WTC11 (cell line): ENCODE data around the gene UCP3. TPM values are rescaled to one million over a fixed set of nuclear protein-coding genes. Genes with fewer than 3 reads are reported as not detected.

Experiments
- ATAC-seq: fragments of 200-7000 bp; cut with Tn5 transposase; 2 replicates; pipeline ENCODE4 v1.10.0; 2021; ENCODE audit warnings: mild to moderate bottlenecking, moderate library complexity
- CTCF ChIA-PET: fragments of 300-600 bp; sonication (Branson Sonifier 250); formaldehyde crosslinking; loops from one replicate; lab custom pipeline; 2021; ENCODE audit warnings: antibody characterized with exemption; lab: Charles Lee
- POLR2A ChIA-PET: fragments of 350-600 bp; sonication (Branson Sonifier 250); formaldehyde crosslinking; loops from one replicate; lab custom pipeline; 2021; ENCODE audit warnings: antibody characterized with exemption; lab: Charles Lee
- DNase-seq: peaks from one replicate; pipeline ENCODE4 v3.0.0; 2021; ENCODE audit warnings: low spot score
- H3K27ac Mint-ChIP-seq: 2 replicates; pipeline ENCODE4 v1.8.0; 2021; ENCODE audit warnings: mixed read lengths
- H3K27me3 Mint-ChIP-seq: 2 replicates; pipeline ENCODE4 v1.8.0; 2021; ENCODE audit warnings: low read depth, mild to moderate bottlenecking, moderate library complexity, mixed read lengths
- H3K36me3 Mint-ChIP-seq: 2 replicates; pipeline ENCODE4 v1.8.0; 2021; ENCODE audit warnings: mixed read lengths
- H3K4me1 Mint-ChIP-seq: 2 replicates; pipeline ENCODE4 v1.8.0; 2022; ENCODE audit warnings: mixed read lengths
- H3K4me3 Mint-ChIP-seq: 2 replicates; pipeline ENCODE4 v1.8.0; 2021; ENCODE audit warnings: mild to moderate bottlenecking, moderate library complexity, mixed read lengths
- H3K9me3 Mint-ChIP-seq: 2 replicates; pipeline ENCODE4 v1.8.0; 2021; ENCODE audit warnings: mixed read lengths
- AFF4 ChIP-seq: sonication (generic); formaldehyde crosslinking; IDR thresholded peaks from 2 replicates; pipeline ENCODE4 v1.8.1; 2023; ENCODE audit warnings: mild to moderate bottlenecking, missing genetic modification reagents, borderline replicate concordance
- ATF3 ChIP-seq: sonication (generic); formaldehyde crosslinking; conservative IDR thresholded peaks from 2 replicates; pipeline ENCODE4 v1.8.1; 2022; ENCODE audit warnings: mild to moderate bottlenecking, missing genetic modification reagents
- ATF6 ChIP-seq: sonication (generic); formaldehyde crosslinking; IDR thresholded peaks from 2 replicates; pipeline ENCODE4 v1.8.1; 2023; ENCODE audit warnings: mild to moderate bottlenecking, missing genetic modification reagents
- CDX4 ChIP-seq: fragments of 250-450 bp; sonication (Bioruptor Pico); IDR thresholded peaks from 2 replicates; pipeline ENCODE4 v1.9.0; 2021; ENCODE audit warnings: moderate library complexity, mild to moderate bottlenecking, inconsistent platforms, borderline replicate concordance
- CREB1 ChIP-seq: sonication (generic); formaldehyde crosslinking; IDR thresholded peaks from 2 replicates; pipeline ENCODE4 v1.8.0; 2023; ENCODE audit warnings: mild to moderate bottlenecking, missing genetic modification reagents
- E2F5 ChIP-seq: sonication (generic); formaldehyde crosslinking; IDR thresholded peaks from 2 replicates; pipeline ENCODE4 v1.8.1; 2022; ENCODE audit warnings: mild to moderate bottlenecking, moderate library complexity, missing genetic modification reagents
- ELF4 ChIP-seq: sonication (generic); formaldehyde crosslinking; IDR thresholded peaks from 2 replicates; pipeline ENCODE4 v1.8.1; 2022; ENCODE audit warnings: low read depth, mild to moderate bottlenecking, moderate library complexity, missing genetic modification reagents
- ETV6 ChIP-seq: sonication (generic); formaldehyde crosslinking; IDR thresholded peaks from 2 replicates; pipeline ENCODE4 v1.8.1; 2022; ENCODE audit warnings: mild to moderate bottlenecking, missing genetic modification reagents
- FOXP4 ChIP-seq: sonication (generic); formaldehyde crosslinking; IDR thresholded peaks from 2 replicates; pipeline ENCODE4 v1.8.0; 2022; ENCODE audit warnings: mild to moderate bottlenecking, missing genetic modification reagents
- GRHL2 ChIP-seq: fragments of 250-450 bp; sonication (Bioruptor Pico); IDR thresholded peaks from 2 replicates; pipeline ENCODE4 v1.8.0; 2022; ENCODE audit warnings: mild to moderate bottlenecking, moderate library complexity; ENCODE audit not compliant: insufficient replicate concordance, severe bottlenecking
- HMGXB4 ChIP-seq: sonication (generic); formaldehyde crosslinking; IDR thresholded peaks from 2 replicates; pipeline ENCODE4 v1.8.1; 2023; ENCODE audit warnings: mild to moderate bottlenecking, moderate library complexity, missing genetic modification reagents
- IRF1 ChIP-seq: sonication (generic); formaldehyde crosslinking; IDR thresholded peaks from 2 replicates; pipeline ENCODE4 v1.8.0; 2023; ENCODE audit warnings: missing genetic modification reagents
- IRF2 ChIP-seq: sonication (generic); formaldehyde crosslinking; IDR thresholded peaks from 2 replicates; pipeline ENCODE4 v1.8.0; 2022; ENCODE audit warnings: low read depth, missing genetic modification reagents, borderline replicate concordance
- JAZF1 ChIP-seq: fragments of 250-450 bp; sonication (Bioruptor Pico); IDR thresholded peaks from 2 replicates; pipeline ENCODE4 v1.9.0; 2021; ENCODE audit warnings: moderate library complexity, mild to moderate bottlenecking, inconsistent platforms
- KAT7 ChIP-seq: sonication (generic); formaldehyde crosslinking; IDR thresholded peaks from 2 replicates; pipeline ENCODE4 v1.8.1; 2023; ENCODE audit warnings: missing genetic modification reagents, mild to moderate bottlenecking, borderline replicate concordance
- NFE2L1 ChIP-seq: sonication (generic); formaldehyde crosslinking; IDR thresholded peaks from 2 replicates; pipeline ENCODE4 v1.8.1; 2023; ENCODE audit warnings: missing genetic modification reagents
- RELA ChIP-seq: sonication (generic); formaldehyde crosslinking; IDR thresholded peaks from 2 replicates; pipeline ENCODE4 v1.8.1; 2022; ENCODE audit warnings: missing genetic modification reagents, mild to moderate bottlenecking, borderline replicate concordance
- SMAD3 ChIP-seq: sonication (generic); formaldehyde crosslinking; IDR thresholded peaks from 2 replicates; pipeline ENCODE4 v1.8.0; 2022; ENCODE audit warnings: missing genetic modification reagents, mild to moderate bottlenecking, borderline replicate concordance
- SMAD4 ChIP-seq: sonication (generic); formaldehyde crosslinking; IDR thresholded peaks from 2 replicates; pipeline ENCODE4 v1.8.0; 2022; ENCODE audit warnings: mild to moderate bottlenecking, missing genetic modification reagents
- SOX15 ChIP-seq: fragments of 250-450 bp; sonication (Bioruptor Pico); IDR thresholded peaks from 2 replicates; pipeline ENCODE4 v1.9.0; 2021; ENCODE audit warnings: mild to moderate bottlenecking
- TEAD1 ChIP-seq: sonication (generic); formaldehyde crosslinking; IDR thresholded peaks from 2 replicates; pipeline ENCODE4 v1.8.0; 2022; ENCODE audit warnings: mild to moderate bottlenecking, missing genetic modification reagents
- ZNF138 ChIP-seq: sonication (generic); formaldehyde crosslinking; conservative IDR thresholded peaks from 2 replicates; pipeline ENCODE4 v1.8.1; 2022; ENCODE audit warnings: mild to moderate bottlenecking, moderate library complexity, missing genetic modification reagents
- ZNF317 ChIP-seq: sonication (generic); formaldehyde crosslinking; IDR thresholded peaks from 2 replicates; pipeline ENCODE4 v1.8.1; 2023; ENCODE audit warnings: low read depth, mild to moderate bottlenecking, moderate library complexity, missing genetic modification reagents, borderline replicate concordance
- total RNA-seq: library from RNA; stranded (reverse); gene quantifications from 3 replicates; pipeline ENCODE4 v1.2.3, GENCODE V29; 2021

The UCP3 gene
- total RNA-seq, 1 experiment from 2014 or later: 0.55 TPM

GRCh38 chr11:74002832-74003231 lies 6.1 kb downstream of the UCP3 start:
- CTCF ChIA-PET: no interaction called here
- Mint-ChIP-seq H3K27ac (no peak overlapping the region), H3K27me3 (no peaks in the 10 kb centered on the region), H3K4me3 (no peak overlapping the region), H3K36me3 (no peaks in the 10 kb centered on the region), H3K9me3 (no peaks in the 10 kb centered on the region), H3K4me1 (0 out of 2 replicates have a peak, but pooled peaks cover 4% of the 10 kb centered on the region)
- DNase-seq (no peak), ATAC-seq (no peak)
- TF ChIP-seq HMGXB4 (CRISPR knock-in tag): no peak
- TF ChIP-seq SMAD4 (CRISPR knock-in tag): no peak
- TF ChIP-seq FOXP4 (CRISPR knock-in tag): no peak
- no peak for TF ChIP-seq SMAD3 (CRISPR knock-in tag)
- TF ChIP-seq ATF6 (CRISPR knock-in tag): no peak
- no peak for TF ChIP-seq IRF1 (CRISPR knock-in tag)
- TF ChIP-seq KAT7 (CRISPR knock-in tag): no peak
- TF ChIP-seq ZNF138 (CRISPR knock-in tag): no peak
- TF ChIP-seq AFF4 (CRISPR knock-in tag): no peak
- TF ChIP-seq IRF2 (CRISPR knock-in tag): no peak
- POLR2A ChIA-PET: no interaction called here

GRCh38 chr11:74001822-74002286 lies 7.0 kb downstream of the UCP3 start:
- TF ChIP-seq CDX4 (CRISPR knock-in tag): no peak
- TF ChIP-seq ETV6 (CRISPR knock-in tag): no peak
- TF ChIP-seq RELA (CRISPR knock-in tag): no peak
- TF ChIP-seq SOX15 (CRISPR knock-in tag): no peak
- TF ChIP-seq ZNF317 (CRISPR knock-in tag): no peak
- TF ChIP-seq ELF4 (CRISPR knock-in tag): no peak
- TF ChIP-seq KAT7 (CRISPR knock-in tag): no peak
- TF ChIP-seq ATF3 (CRISPR knock-in tag): no peak
- no peak for TF ChIP-seq GRHL2 (CRISPR knock-in tag)
- TF ChIP-seq NFE2L1 (CRISPR knock-in tag): no peak
- no peak for TF ChIP-seq TEAD1 (CRISPR knock-in tag)
- TF ChIP-seq E2F5 (CRISPR knock-in tag): no peak
- TF ChIP-seq JAZF1: no peak
- no peak for TF ChIP-seq CREB1 (CRISPR knock-in tag)
- DNase-seq: no peak
- H3K4me1 Mint-ChIP-seq: 0 out of 2 replicates have a peak, but pooled peaks cover 4% of the 10 kb centered on the region
- no peak overlapping the region for H3K4me3 Mint-ChIP-seq
- H3K27ac Mint-ChIP-seq: no peak overlapping the region
- no peaks in the 10 kb centered on the region for H3K9me3 Mint-ChIP-seq
- POLR2A ChIA-PET: no interaction called here
- no peaks in the 10 kb centered on the region for H3K27me3 Mint-ChIP-seq
- CTCF ChIA-PET: interaction anchor here (1.6 kb wide), 1 partner anchor 254 kb away, joined by 4 read pairs; no protein-coding TSS in a partner anchor
- H3K36me3 Mint-ChIP-seq: no peaks in the 10 kb centered on the region
- ATAC-seq: no peak
